GM12864 (cell line): ENCODE results near the gene SHH.

Experiments
- DNase-seq: peaks from one replicate; pipeline ENCODE4 v3.0.0-alpha.2; 2011; ENCODE audit warnings: low read depth
- H3K4me3 ChIP-seq: 2 replicates; pipeline ENCODE4 v1.5.1; 2011; ENCODE audit warnings: mild to moderate bottlenecking, low read depth, low read length, control low read depth
- TF ChIP-seq, protein P1 (sequence below): IDR thresholded peaks from 2 replicates; pipeline ENCODE4 v1.5.1; 2011; ENCODE audit warnings: low read depth, mild to moderate bottlenecking, moderate library complexity, low read length, control low read depth, inconsistent platforms; ENCODE audit errors: missing control alignments

The SHH gene

DNA sequence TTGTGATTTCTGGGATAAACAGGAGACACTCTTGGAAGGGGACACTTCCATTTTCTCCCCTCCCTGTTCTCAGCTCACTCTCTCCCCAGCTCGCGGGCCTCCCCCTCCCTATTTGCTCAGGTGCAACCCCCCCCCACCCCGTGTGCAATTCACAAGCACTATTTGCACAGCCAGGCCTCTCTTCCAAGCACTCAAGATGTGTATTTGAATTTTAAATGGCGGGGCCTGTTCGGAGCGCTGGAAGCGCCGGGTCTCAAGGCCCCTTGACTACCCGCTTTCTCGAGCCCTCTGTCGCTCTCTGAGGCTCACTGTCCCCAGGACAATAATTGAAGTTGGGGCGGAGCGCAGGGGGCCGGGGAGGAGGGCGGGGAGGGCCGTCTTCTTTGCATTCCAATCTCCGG, 7.8 kb downstream of the SHH start:
- TF ChIP-seq, protein P1, sequence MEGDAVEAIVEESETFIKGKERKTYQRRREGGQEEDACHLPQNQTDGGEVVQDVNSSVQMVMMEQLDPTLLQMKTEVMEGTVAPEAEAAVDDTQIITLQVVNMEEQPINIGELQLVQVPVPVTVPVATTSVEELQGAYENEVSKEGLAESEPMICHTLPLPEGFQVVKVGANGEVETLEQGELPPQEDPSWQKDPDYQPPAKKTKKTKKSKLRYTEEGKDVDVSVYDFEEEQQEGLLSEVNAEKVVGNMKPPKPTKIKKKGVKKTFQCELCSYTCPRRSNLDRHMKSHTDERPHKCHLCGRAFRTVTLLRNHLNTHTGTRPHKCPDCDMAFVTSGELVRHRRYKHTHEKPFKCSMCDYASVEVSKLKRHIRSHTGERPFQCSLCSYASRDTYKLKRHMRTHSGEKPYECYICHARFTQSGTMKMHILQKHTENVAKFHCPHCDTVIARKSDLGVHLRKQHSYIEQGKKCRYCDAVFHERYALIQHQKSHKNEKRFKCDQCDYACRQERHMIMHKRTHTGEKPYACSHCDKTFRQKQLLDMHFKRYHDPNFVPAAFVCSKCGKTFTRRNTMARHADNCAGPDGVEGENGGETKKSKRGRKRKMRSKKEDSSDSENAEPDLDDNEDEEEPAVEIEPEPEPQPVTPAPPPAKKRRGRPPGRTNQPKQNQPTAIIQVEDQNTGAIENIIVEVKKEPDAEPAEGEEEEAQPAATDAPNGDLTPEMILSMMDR = no peak
- DNase-seq = no peak

DNA sequence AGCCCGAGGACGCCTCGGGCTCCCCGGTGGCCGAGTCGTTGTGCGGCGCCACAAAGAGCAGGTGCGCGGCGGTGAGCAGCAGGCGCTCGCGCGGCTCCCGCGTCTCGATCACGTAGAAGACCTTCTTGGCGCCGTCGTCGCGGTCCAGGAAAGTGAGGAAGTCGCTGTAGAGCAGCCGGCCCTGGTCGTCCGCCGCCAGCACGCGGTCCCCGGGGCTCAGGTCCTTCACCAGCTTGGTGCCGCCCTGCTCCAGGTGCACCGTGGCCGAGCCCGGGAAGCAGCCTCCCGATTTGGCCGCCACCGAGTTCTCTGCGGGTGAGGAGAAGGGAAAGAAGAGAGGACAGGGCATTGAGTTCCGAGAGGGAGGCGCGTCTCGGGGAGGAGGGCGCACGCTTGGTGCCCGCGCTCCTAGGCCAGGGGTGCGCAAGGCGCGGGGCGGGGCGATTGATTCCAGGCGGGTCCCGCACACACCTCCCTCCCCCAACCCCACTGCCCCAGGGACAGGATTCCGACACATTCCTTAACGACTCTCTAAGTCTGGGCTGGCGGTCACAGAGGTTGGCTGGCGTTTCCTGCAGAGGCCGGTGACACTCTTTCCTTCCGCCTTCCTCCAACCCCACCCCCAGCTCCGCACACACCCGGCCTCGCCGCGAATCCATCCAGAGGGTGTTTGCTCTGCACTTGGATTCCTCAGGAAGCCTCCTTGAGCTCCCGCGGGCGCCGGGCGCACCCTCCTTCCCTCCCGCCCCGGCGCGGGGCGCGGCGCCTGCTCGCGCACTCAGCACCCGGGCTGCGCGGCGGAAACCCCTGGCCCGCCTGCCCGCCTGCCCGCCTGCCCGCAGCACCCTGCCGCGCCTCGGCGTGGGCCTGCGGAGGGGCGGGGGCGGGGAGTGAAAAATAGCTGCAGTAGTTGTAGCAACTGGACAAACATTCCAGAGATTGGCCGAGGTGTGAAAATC, 8.6 kb downstream of the SHH start:
- TF ChIP-seq, protein P1 = no peak
- no peak overlapping the region; the same call in 1 of the 2 replicates for H3K4me3 ChIP-seq
- no peak for DNase-seq

More for the DNA sequence above, 7.8 kb downstream of the SHH start:
- no peak overlapping the region for H3K4me3 ChIP-seq

DNA sequence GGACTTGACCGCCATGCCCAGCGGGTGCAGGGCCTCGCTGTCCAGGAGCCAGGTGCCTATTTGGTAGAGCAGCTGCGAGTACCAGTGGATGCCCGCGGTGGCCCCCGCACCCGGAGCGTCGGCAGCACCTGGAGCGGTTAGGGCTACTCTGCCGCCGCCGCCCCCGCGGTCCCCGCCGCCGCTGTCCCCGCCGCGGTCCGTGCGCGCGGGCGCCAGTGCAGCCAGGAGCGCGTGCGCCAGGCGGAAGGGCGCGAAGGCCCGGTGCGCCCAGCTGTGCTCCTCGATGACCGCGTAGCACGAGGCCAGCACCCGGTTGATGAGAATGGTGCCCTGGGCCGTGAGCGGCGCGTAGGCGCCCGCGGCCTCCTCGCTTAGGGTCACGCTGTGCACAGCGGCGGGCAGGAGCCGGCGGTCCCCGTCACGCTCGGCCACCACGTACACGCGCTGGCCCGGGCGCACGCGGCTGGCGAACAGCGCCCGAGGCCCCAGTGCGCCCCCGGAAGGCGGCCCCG, 9.3 kb downstream of the SHH start:
- TF ChIP-seq, protein P1 = no peak
- no peak for DNase-seq
- H3K4me3 ChIP-seq = no peak overlapping the region

DNA sequence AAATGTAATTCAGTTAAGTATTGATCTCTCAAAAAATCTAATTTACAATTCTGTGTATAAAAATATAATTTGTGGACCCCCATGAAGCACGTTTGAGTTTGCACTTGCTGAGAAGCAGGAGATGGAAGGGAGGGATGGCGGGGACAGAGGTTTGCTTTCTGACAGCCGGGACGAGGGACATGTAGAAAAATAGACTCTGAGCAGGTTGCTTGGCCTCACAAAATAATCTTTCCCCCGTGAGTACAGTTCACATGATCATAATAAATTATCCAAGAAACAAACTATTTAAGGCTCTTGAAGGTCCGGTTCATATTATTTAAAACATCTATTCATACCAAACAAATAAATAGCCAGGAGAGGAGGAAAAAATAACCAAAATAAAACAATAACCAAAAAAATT, 10.0 kb downstream of the SHH start:
- H3K4me3 ChIP-seq = no peak overlapping the region
- TF ChIP-seq, protein P1 = no peak
- no peak for DNase-seq

DNA sequence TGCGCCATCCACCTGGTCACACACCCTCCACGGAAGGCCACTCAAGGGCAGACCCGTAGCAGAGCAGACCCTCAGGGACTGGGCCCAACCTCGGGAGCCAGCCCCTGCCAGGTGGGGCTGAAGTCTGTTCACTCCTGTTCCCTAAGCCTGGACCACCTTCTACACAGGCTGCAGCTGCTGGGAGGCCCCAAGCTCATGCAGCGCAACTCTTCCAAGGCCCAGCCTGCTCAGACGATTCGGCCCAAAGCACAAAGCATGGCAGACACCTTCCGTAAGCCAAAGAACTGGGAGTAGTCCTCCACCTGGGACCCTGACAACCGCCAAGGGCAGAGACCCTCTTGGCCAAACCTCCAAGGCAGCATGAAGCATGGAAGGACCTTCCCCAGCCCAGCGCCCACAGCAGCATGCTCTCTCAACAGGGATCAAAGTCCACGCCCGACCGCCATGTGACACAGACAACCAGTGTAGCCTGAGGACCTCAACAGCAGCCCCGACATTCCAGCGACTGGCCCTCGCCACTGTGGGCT, 11.5 kb downstream of the SHH start:
- DNase-seq = no peak

DNA sequence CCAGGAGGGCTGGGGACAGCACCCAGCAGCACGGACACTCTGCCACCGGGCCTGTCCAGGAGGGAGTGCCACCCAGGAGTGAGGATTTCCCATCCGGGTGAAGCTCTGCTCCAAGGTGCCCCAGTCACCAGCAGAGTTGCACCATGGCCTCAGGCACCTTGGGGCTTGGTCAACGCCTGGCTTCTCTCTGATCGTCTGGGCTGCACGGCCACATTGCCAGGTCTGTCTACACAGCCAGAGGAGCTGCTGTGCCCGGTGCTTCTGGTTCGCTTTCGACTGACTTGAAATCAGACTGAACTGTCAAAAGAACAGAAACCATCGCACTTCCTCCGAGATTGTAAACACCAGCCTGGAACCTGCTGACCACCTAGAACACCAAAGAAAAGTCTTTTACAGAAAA, 12.0 kb downstream of the SHH start:
- H3K4me3 ChIP-seq = no peak overlapping the region
- DNase-seq = no peak
- TF ChIP-seq, protein P1 = no peak

More for the DNA sequence above, 11.5 kb downstream of the SHH start:
- TF ChIP-seq, protein P1 = no peak
- H3K4me3 ChIP-seq = no peak overlapping the region

DNA sequence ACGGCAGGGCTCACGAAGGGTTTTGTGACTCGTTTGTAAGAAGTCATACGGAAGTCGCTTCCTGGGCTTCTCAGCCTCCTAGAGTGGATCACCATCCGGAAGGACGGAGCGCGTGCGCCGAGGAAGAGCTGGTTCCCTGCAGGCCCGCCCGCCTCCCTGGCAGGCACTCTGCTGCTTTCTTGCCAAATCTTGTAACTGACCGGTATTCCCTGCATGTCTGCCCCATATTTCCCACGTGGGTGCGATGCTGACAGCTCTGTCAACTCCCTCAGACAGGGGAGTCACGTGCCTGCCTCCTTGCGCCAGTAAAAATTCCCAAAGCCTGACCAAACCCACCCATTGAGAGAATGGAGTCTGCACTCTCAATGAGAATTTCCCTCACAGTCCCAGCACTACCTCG, 12.7 kb downstream of the SHH start:
- no peak overlapping the region for H3K4me3 ChIP-seq
- TF ChIP-seq, protein P1 = no peak
- DNase-seq = no peak
